HG02623 (cell line): ENCODE results near the gene FMN2.

Experiments
- ATAC-seq: cut with Tn5 transposase; IDR thresholded peaks from one replicate; pipeline ENCODE4 v1.9.1; 2021; ENCODE audit warnings: moderate library complexity; ENCODE audit not compliant: unreplicated experiment

FMN2 gene

DNA sequence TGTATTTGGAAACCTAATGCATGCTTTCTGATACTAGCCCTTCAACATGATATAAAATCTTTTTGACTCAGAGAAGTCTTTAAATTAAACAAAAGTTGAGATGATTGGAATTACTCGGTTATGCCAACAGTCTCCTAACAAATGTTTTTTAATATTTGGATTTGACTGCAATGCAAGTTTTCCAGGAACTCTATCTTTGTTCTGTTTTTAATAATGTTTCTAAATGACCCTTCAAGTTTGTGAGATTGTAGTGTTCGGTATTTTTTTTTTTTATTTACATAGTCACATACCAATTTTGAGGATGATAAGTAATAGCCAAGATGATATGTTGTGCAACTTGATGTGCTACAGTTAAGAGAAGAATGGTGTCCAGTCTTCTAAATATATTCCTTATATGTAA lies 258.0 kb downstream of the FMN2 start:
- no peak for ATAC-seq

- no peak for ATAC-seq
Measured at GRCh38 chr1:240350910-240351331, 259.2 kb downstream of the FMN2 start.

DNA sequence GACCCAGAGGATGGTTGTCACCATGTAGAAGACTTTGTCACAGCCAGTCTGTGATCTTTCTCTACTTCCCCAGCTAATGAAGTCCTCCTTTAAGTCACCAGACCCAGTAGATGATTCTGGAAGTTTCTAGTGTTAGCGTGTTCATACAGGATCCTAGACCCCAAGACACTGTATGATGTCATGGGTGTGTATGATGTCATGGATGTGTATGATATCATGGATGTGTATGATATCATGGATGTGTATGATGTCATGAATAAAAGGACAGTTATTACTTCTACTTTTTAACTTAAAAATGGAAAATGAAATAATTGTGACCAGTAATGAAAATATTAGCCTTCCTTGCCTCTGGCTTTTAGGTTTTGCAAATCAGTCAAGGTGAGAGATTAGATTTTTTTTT lies 260.0 kb downstream of the FMN2 start:
- ATAC-seq: no peak

DNA sequence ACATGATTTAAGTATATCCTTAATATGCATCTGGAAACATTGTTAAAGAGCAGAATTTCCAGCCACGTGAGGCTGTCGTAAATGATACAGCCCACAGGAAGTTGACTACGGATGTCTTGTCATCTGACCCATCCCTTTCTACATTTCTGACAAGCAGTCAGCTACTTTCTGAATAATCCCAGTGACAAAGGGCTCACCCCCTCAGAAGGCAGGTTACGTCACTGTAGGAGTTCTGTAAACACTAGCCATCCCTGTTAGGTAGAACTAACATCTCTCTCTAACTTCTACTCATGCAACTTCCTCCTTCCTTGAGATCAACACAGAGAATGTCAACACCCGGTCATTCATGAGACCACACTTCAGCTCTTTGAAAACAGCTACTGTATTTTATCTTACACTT lies 261.1 kb downstream of the FMN2 start:
- no peak for ATAC-seq

DNA sequence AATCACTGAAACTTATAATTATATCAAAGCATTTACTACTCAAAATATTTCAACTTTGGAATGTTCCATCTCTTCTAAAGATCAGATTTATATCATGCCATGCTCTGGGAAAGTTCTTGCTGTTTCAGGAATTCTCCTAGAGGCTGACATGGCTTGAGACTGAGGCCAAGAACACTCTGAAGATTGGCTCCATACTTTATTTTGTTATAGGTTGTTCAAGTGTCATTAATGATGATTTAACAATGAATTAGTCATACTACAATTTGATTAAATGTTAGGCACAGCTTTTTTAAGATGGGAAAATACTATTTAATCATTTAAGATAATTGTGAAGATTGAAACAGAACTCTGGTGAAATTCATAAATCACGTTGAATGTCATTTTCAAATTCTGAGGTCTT lies 264.9 kb downstream of the FMN2 start:
- ATAC-seq: no peak

- no peak for ATAC-seq
Measured at GRCh38 chr1:240362046-240362445, 270.4 kb downstream of the FMN2 start.

DNA sequence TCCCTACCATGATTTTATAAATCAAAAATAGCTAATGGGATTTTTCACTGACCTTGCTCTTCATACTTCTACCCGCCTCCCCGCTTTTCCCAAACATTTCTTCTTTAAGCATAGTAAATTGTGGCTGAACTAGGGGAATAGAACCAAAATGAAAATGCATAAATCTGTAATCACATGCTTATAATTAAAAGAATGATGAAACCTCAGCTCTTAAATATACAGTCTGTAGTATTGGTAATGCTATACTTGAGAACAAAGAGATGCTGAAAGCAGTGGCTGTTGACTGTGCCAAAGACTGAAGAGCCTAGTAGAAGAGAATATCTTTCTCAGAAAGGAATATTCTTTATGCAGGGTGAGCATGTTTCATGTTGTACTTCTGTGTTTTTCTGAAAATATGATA lies 271.1 kb downstream of the FMN2 start:
- no peak for ATAC-seq

GRCh38 chr1:240363315-240363714 lies 271.6 kb downstream of the FMN2 start:
- ATAC-seq: no peak

- ATAC-seq: no peak
Measured at GRCh38 chr1:240363914-240364313, 272.2 kb downstream of the FMN2 start.

- ATAC-seq: no peak
Measured at GRCh38 chr1:240366636-240367035, 275.0 kb downstream of the FMN2 start.

- no peak for ATAC-seq
Measured at GRCh38 chr1:240385551-240385950, 293.9 kb downstream of the FMN2 start.

GRCh38 chr1:240385985-240386978 lies 294.6 kb downstream of the FMN2 start:
- no peak for ATAC-seq

GRCh38 chr1:240387051-240387450 lies 295.4 kb downstream of the FMN2 start:
- ATAC-seq: no peak

DNA sequence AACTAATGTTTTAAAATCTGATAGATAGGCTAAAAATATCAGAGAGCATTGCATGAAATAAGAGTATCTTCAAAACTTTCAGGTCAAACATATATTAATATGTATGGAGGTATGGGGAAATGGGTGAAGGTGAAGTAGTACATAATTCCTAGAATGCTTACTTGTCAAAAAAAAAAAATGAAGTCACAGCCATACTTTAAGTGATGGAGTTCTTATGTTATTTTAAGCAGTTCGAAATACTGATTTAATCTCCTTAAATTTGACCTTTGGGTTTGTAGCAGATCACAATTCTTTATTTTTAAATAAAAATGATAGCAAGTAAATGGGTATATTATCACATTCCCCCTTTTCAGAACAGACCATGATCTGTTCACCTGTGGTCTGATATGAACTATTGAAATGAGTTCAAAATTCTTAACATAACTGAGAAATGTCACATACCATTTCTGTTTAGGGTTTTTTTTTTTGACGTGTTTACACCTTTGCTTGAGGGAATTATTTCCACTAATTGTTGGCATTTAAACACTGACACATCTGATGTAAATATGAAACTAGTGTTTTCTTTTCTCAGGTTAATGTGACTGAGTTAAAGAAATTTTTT lies 300.1 kb downstream of the FMN2 start:
- ATAC-seq: no peak

DNA sequence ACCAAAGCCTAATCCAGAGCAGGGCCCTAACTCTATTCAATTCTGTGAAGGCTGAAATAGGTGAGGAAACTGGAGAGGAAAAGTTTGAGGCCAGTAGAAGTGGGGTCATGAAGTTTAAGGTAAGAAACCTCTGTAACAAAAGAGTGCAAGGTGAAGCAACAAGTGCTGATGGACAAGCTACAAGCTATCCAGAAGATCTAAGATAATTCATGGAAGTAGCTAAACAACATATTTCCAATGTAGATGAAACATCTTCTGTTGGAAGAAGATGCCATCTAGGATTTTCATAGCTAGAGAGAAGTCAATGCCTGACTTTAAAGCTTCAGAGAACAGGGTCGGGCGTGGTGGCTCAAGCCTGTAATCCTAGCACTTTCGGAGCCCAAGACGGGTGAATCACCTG lies 302.7 kb downstream of the FMN2 start:
- no peak for ATAC-seq

- no peak for ATAC-seq
Measured at GRCh38 chr1:240395336-240395735, 303.7 kb downstream of the FMN2 start.

- no peak for ATAC-seq
Measured at GRCh38 chr1:240399381-240399780, 307.7 kb downstream of the FMN2 start.

GRCh38 chr1:240401731-240402130 lies 310.0 kb downstream of the FMN2 start:
- no peak for ATAC-seq

DNA sequence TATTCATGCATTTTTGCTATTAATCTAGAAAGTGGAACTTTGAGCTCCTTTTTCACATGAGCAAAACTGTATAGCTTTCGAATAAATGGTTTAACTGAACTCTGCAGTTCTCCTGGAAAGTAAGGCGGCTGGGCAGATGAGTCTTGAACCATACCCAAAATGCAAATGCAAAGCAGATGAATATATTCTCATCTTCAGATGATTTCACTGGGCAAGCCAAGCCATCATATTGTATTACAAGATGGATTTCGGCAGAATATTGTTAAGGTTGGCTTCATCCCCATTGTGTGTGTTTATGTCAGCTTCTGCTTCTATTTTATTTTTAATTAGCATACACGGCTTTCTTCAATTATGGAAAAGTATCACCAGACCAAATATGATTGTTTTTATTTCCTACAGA lies 310.6 kb downstream of the FMN2 start:
- ATAC-seq: no peak

DNA sequence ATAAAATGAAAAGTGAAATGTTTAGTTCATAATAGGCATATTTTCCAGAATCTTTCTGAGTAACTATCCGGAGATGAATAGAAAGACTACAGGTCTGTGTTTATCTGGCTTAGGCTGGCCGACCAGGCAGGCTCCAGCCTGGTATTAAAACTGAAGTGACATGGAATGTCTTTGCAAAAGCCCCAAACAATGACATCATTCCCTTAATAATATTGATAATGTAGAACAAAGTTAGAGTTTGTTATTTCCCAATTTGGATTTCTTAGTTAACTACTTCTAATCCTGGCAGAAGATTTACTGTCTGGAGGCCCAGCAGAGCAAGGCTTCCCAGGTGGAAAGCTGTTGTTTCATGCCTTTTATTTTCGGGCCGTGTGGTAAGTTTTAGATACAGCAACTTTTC lies 312.6 kb downstream of the FMN2 start:
- ATAC-seq: no peak

DNA sequence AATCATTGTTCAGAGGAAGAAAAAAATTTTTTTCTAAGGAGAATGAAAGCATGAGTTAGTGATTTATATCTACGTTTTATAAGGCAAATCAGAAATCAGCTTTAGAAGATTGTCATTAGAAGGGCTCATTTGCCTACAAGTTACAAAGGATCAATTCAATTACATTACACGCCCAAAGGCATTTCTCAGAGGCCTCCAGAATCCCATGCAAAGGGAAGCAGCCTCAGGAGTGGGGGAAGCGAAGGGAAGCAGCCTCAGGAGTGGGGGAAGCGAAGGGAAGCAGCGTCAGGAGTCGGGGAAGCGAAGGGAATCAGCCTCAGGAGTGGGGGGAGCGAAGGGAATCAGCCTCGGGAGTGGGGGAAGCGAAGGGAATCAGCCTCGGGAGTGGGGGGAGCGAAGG lies 314.1 kb downstream of the FMN2 start:
- no peak for ATAC-seq

DNA sequence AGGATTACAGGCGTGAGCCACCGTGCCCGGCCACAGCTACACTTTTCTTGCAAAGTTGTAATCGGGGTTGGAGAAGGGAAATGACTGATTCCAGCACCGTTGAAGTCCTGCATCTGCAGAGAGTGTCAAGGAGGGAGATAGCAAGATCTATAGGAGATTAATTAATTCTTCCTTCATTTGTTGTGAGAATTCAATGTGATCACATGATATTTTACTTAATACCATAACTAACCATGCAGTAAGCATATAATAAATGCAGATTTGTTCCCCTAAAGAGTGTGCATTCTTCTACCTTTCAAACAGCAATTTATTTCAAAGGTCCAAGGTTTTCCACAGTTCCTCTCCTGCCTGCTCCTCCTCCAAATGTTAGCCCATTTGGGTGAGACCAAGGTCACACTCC lies 315.7 kb downstream of the FMN2 start:
- no peak for ATAC-seq
